ENCODE data around the gene R3HDM4. TPM values are rescaled to one million over a fixed set of nuclear protein-coding genes. Genes with fewer than 3 reads are reported as not detected.
A peak's percentile ranks its signal among the peaks of the same experiment; 100 is the strongest.

The R3HDM4 gene
- polyA plus RNA-seq, 1 experiment = 24.0 TPM

DNA sequence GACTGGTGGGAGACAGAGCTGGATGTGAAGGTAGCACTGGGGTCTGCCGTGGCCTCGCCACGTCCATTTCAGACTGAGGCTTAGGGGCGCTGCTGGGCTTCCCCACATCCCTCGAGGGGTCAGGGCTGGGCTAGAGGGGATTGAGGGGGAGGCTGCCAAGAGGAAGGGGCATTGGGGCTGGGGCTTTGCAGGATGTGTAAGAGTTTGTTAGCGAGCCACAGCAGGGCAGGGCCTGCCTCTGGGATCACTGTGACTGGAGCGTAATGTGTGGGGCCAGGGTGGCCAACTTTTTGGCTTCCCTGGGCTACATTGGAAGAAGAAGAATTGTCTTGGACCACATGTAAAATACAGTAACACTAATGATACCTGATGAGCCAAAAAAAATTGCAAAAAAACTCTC, 26.9 kb upstream of the R3HDM4 start:
- H3K4me3 ChIP-seq (ENCODE audit: low read depth, low read length) = no peak overlapping the region
- DNase-seq (ENCODE audit: low read depth, low spot score) = no peak
- H3K27ac ChIP-seq (ENCODE audit: low read depth, low read length) = peak overlapping the region; percentile 68
- H3K27me3 ChIP-seq (ENCODE audit: control insufficient read depth, insufficient read depth, low read length) = no peaks in the 10 kb centered on the region
- CTCF ChIA-PET = no interaction called here
- TF ChIP-seq, protein P1, sequence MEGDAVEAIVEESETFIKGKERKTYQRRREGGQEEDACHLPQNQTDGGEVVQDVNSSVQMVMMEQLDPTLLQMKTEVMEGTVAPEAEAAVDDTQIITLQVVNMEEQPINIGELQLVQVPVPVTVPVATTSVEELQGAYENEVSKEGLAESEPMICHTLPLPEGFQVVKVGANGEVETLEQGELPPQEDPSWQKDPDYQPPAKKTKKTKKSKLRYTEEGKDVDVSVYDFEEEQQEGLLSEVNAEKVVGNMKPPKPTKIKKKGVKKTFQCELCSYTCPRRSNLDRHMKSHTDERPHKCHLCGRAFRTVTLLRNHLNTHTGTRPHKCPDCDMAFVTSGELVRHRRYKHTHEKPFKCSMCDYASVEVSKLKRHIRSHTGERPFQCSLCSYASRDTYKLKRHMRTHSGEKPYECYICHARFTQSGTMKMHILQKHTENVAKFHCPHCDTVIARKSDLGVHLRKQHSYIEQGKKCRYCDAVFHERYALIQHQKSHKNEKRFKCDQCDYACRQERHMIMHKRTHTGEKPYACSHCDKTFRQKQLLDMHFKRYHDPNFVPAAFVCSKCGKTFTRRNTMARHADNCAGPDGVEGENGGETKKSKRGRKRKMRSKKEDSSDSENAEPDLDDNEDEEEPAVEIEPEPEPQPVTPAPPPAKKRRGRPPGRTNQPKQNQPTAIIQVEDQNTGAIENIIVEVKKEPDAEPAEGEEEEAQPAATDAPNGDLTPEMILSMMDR (IDR thresholded peaks at IDR 0.05; ENCODE audit: low read depth, low read length) = no peak
- peaks cover 10% of the 10 kb centered on the region; the same call in 1 of the 2 replicates for H3K9me3 ChIP-seq (ENCODE audit: control insufficient read depth, insufficient read depth, low read length)
- POLR2A ChIA-PET = no interaction called here

- no peak for DNase-seq (ENCODE audit: low read depth, low spot score)
- CTCF ChIA-PET = no interaction called here
- TF ChIP-seq, protein P1 (IDR thresholded peaks at IDR 0.05; ENCODE audit: low read depth, low read length) = no peak
- peaks cover 11% of the 10 kb centered on the region; the same call in 1 of the 2 replicates for H3K9me3 ChIP-seq (ENCODE audit: control insufficient read depth, insufficient read depth, low read length)
- H3K27ac ChIP-seq (ENCODE audit: low read depth, low read length) = no peak overlapping the region
- POLR2A ChIA-PET = interaction anchor here (0.8 kb wide), 1 partner anchor 9 kb away, joined by 3 read pairs; no protein-coding TSS in a partner anchor
- H3K4me3 ChIP-seq (ENCODE audit: low read depth, low read length) = no peak overlapping the region
- H3K27me3 ChIP-seq (ENCODE audit: control insufficient read depth, insufficient read depth, low read length) = no peaks in the 10 kb centered on the region
Observed at GRCh38 chr19:939439-939838, 26.4 kb upstream of the R3HDM4 start.

DNA sequence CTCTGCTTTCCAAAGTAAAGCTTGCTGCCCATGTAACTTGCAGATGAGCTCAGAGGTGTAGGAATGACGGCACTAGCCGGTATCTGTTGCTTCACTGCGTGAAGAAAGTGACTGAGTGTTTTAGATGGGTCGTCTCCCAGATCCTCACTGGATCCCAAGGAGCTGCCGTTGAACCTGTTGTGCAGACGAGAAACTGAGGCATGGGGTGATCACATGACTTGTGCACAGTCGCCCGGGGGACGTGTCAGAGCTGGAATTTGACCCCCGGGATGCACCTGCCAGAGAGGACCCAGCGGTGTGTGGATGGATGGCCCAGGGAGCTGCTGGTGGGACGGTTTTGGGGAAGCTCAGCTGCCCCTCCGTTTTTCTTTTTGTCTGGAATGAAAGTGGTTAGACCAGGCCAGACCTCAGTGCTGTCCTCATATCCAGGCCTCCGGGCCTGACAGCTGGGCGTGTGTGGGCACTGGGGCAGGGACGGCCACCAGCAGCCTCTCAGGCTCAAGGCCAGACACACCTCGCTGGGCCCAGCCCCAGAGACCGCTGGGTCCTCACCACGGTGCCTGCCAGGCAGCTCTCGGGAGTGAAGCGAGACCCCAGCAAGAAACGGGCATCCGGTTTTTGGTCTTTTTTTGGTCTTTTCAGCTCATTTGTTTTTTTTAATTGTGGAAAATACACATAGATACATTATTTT, 25.4 kb upstream of the R3HDM4 start:
- TF ChIP-seq, protein P1 (IDR thresholded peaks at IDR 0.05; ENCODE audit: low read depth, low read length) = no peak
- Histone ChIP-seq H3K4me3 (ENCODE audit: low read depth, low read length) (no peak overlapping the region), H3K27me3 (ENCODE audit: control insufficient read depth, insufficient read depth, low read length) (no peaks in the 10 kb centered on the region), H3K9me3 (ENCODE audit: control insufficient read depth, insufficient read depth, low read length) (peaks cover 11% of the 10 kb centered on the region; the same call in 1 of the 2 replicates), H3K27ac (ENCODE audit: low read depth, low read length) (no peak overlapping the region)
- no peak for DNase-seq (ENCODE audit: low read depth, low spot score)
- ChIA-PET POLR2A (interaction anchor here (0.7 to 0.8 kb wide), 2 partner anchors 8 to 395 kb away, joined by 3 read pairs; no protein-coding TSS in a partner anchor), CTCF (no interaction called here)

- peaks cover 7% of the 10 kb centered on the region; the same call in 1 of the 2 replicates for H3K9me3 ChIP-seq (ENCODE audit: control insufficient read depth, insufficient read depth, low read length)
- CTCF ChIA-PET = no interaction called here
- TF ChIP-seq, protein P1 (IDR thresholded peaks at IDR 0.05; ENCODE audit: low read depth, low read length) = no peak
- DNase-seq (ENCODE audit: low read depth, low spot score) = no peak
- H3K27ac ChIP-seq (ENCODE audit: low read depth, low read length) = no peak overlapping the region
- H3K27me3 ChIP-seq (ENCODE audit: control insufficient read depth, insufficient read depth, low read length) = no peaks in the 10 kb centered on the region
- H3K4me3 ChIP-seq (ENCODE audit: low read depth, low read length) = no peak overlapping the region
- POLR2A ChIA-PET = no interaction called here
Observed at GRCh38 chr19:937259-937694, 24.3 kb upstream of the R3HDM4 start.

- Histone ChIP-seq H3K27ac (ENCODE audit: low read depth, low read length) (no peak overlapping the region), H3K9me3 (ENCODE audit: control insufficient read depth, insufficient read depth, low read length) (peaks cover 7% of the 10 kb centered on the region; the same call in 1 of the 2 replicates), H3K27me3 (ENCODE audit: control insufficient read depth, insufficient read depth, low read length) (no peaks in the 10 kb centered on the region), H3K4me3 (ENCODE audit: low read depth, low read length) (no peak overlapping the region)
- ChIA-PET POLR2A (no interaction called here), CTCF (no interaction called here)
- TF ChIP-seq, protein P1 (IDR thresholded peaks at IDR 0.05; ENCODE audit: low read depth, low read length) = no peak
- no peak for DNase-seq (ENCODE audit: low read depth, low spot score)
Observed at GRCh38 chr19:936175-936546, 23.1 kb upstream of the R3HDM4 start.
